Measurements from ENCODE around the gene AP2A1. TPM values are rescaled to one million over a fixed set of nuclear protein-coding genes. Genes with fewer than 3 reads are reported as not detected.

The AP2A1 gene
- total RNA-seq, 1 donor from 2014 or later, result 96.7 TPM

- Mint-ChIP-seq H3K9me3 (no peaks in the 10 kb centered on the region), H3K27ac (ENCODE audit: unreplicated experiment) (peak overlapping the region; percentile 87), H3K4me3 (peak overlapping the region; percentile 98), H3K4me1 (peaks cover 41% of the 10 kb centered on the region), H3K36me3 (ENCODE audit: low read depth) (peaks cover 5% of the 10 kb centered on the region), H3K27me3 (ENCODE audit: low read depth) (no peaks in the 10 kb centered on the region)
- DNase-seq (ENCODE audit: low read depth, low spot score), result peak; percentile 47
- TF ChIP-seq CTCF (conservative IDR thresholded peaks at IDR 0.05), result no peak
Observed at GRCh38 chr19:49809160-49809940, 42.5 kb downstream of the AP2A1 start.

- H3K4me3 Mint-ChIP-seq, result peak overlapping the region; percentile 98
- H3K36me3 Mint-ChIP-seq (ENCODE audit: low read depth), result peaks cover 5% of the 10 kb centered on the region
- TF ChIP-seq CTCF (conservative IDR thresholded peaks at IDR 0.05), result no peak
- H3K4me1 Mint-ChIP-seq, result peaks cover 42% of the 10 kb centered on the region
- H3K27ac Mint-ChIP-seq (ENCODE audit: unreplicated experiment), result peak overlapping the region; percentile 20
- H3K27me3 Mint-ChIP-seq (ENCODE audit: low read depth), result no peaks in the 10 kb centered on the region
- DNase-seq (ENCODE audit: low read depth, low spot score), result no peak
- H3K9me3 Mint-ChIP-seq, result no peaks in the 10 kb centered on the region
Observed at GRCh38 chr19:49809941-49810389, 43.2 kb downstream of the AP2A1 start.

GRCh38 chr19:49811328-49811727 lies 44.5 kb downstream of the AP2A1 start:
- Mint-ChIP-seq H3K36me3 (ENCODE audit: low read depth) (peaks cover 2% of the 10 kb centered on the region), H3K27ac (ENCODE audit: unreplicated experiment) (no peak overlapping the region), H3K4me3 (peak overlapping the region; percentile 98), H3K4me1 (peaks cover 40% of the 10 kb centered on the region), H3K9me3 (no peaks in the 10 kb centered on the region), H3K27me3 (ENCODE audit: low read depth) (no peaks in the 10 kb centered on the region)
- DNase-seq (ENCODE audit: low read depth, low spot score), result no peak
- TF ChIP-seq CTCF (conservative IDR thresholded peaks at IDR 0.05), result no peak

GRCh38 chr19:49812452-49812996 lies 45.7 kb downstream of the AP2A1 start:
- Mint-ChIP-seq H3K4me3 (peak overlapping the region; percentile 98), H3K9me3 (no peaks in the 10 kb centered on the region), H3K36me3 (ENCODE audit: low read depth) (no peaks in the 10 kb centered on the region), H3K4me1 (peaks cover 44% of the 10 kb centered on the region), H3K27ac (ENCODE audit: unreplicated experiment) (peak overlapping the region; percentile 67), H3K27me3 (ENCODE audit: low read depth) (no peaks in the 10 kb centered on the region)
- DNase-seq (ENCODE audit: low read depth, low spot score), result no peak
- TF ChIP-seq CTCF (conservative IDR thresholded peaks at IDR 0.05), result no peak

GRCh38 chr19:49812997-49813861 lies 46.4 kb downstream of the AP2A1 start, which contains the start of gene FUZ:
Gene FUZ (minus strand): TSS chr19:49813292. CDS start chr19:49813106, 186 bp downstream.
- peak; percentile 43 for TF ChIP-seq CTCF (conservative IDR thresholded peaks at IDR 0.05)
- H3K4me1 Mint-ChIP-seq, result peaks cover 47% of the 10 kb centered on the region
- no peaks in the 10 kb centered on the region for H3K27me3 Mint-ChIP-seq (ENCODE audit: low read depth)
- peak within 1 kb of the TSS; percentile 98 for H3K4me3 Mint-ChIP-seq
- DNase-seq (ENCODE audit: low read depth, low spot score), result peak; percentile 86
- peak within 1 kb of the TSS; percentile 99 for H3K27ac Mint-ChIP-seq (ENCODE audit: unreplicated experiment)
- no peaks in the 10 kb centered on the region for H3K36me3 Mint-ChIP-seq (ENCODE audit: low read depth)
- H3K9me3 Mint-ChIP-seq, result no peaks in the 10 kb centered on the region

Data from neural crest cell (in vitro differentiated cells).